Omental fat pad (tissue), 4 donors: Measurements from ENCODE around the gene AHRR. TPM values are rescaled to one million over a fixed set of nuclear protein-coding genes. Genes with fewer than 3 reads are reported as not detected.

ENCODE experiments used
- ATAC-seq: fragments of 150-250 bp; one replicate; pipeline ENCODE4 v1.9.1; 2016; ENCODE audit warnings: mild to moderate bottlenecking, moderate library complexity; ENCODE audit not compliant: low FRiP score
- DNase-seq: peaks from one replicate; pipeline ENCODE4 v3.0.0-alpha.2; 2019; ENCODE audit warnings: low spot score
- total RNA-seq, 4 donors: library from RNA; depleted of rRNA; stranded (reverse); fragments of >200 nt; gene quantifications; one replicate each; pipeline ENCODE4 v1.1.0, GENCODE V29; 2016
- TF ChIP-seq, protein P1 (sequence below), 3 donors: fragments of 450-650 bp; IDR thresholded peaks; one replicate each; pipeline ENCODE4 v1.5.1; 2016 to 2017; ENCODE audit warnings: antibody characterized with exemption in 3 of 3, mild to moderate bottlenecking in 3 of 3, moderate library complexity in 2 of 3

The AHRR gene
- total RNA-seq, 4 donors from 2014 or later: 0.25 to 2.2 (median 1.6) TPM

- no peak for DNase-seq
- TF ChIP-seq, protein P1, sequence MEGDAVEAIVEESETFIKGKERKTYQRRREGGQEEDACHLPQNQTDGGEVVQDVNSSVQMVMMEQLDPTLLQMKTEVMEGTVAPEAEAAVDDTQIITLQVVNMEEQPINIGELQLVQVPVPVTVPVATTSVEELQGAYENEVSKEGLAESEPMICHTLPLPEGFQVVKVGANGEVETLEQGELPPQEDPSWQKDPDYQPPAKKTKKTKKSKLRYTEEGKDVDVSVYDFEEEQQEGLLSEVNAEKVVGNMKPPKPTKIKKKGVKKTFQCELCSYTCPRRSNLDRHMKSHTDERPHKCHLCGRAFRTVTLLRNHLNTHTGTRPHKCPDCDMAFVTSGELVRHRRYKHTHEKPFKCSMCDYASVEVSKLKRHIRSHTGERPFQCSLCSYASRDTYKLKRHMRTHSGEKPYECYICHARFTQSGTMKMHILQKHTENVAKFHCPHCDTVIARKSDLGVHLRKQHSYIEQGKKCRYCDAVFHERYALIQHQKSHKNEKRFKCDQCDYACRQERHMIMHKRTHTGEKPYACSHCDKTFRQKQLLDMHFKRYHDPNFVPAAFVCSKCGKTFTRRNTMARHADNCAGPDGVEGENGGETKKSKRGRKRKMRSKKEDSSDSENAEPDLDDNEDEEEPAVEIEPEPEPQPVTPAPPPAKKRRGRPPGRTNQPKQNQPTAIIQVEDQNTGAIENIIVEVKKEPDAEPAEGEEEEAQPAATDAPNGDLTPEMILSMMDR (IDR thresholded peaks at IDR 0.05): no peak
- ATAC-seq: no peak
These were observed 130.3 kb downstream of the AHRR start for GRCh38 chr5:451587-452458.

- DNase-seq: no peak
- TF ChIP-seq, protein P1 (IDR thresholded peaks at IDR 0.05): no peak
- ATAC-seq: no peak
These were observed 131.6 kb downstream of the AHRR start for GRCh38 chr5:452978-453710.

DNA sequence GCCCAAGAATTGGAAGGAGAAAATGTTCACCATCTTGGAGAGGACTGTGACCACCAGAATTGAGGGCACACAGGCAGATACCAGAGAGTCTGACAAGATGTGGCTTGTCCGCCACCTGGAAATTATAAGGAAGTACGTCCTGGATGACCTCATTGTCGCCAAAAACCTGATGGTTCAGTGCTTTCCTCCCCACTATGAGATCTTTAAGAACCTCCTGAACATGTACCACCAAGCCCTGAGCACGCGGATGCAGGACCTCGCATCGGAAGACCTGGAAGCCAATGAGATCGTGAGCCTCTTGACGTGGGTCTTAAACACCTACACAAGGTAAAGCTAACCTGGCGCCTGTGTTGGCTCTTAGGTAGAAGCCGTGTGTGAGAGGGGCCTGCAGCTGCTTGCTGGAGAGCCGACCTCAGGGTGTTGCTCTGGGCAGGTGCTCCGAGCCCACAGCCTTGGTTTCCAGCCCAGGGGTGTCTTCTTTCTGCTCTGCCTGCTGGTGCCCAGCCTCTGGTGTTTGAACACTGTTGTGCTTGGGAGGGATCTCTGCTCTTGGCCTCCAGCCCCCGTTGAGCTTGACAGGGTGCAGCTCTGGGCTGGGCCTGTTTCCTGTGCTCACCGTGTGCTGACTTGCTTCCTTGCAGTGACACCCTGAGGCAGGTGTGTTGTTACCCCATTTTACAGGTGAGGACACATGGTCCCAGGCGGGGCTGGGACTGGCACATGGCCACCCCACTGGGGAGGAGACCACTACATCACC, 132.4 kb downstream of the AHRR start:
- TF ChIP-seq, protein P1 (IDR thresholded peaks at IDR 0.05): no peak
- DNase-seq: no peak
- ATAC-seq: no peak

DNA sequence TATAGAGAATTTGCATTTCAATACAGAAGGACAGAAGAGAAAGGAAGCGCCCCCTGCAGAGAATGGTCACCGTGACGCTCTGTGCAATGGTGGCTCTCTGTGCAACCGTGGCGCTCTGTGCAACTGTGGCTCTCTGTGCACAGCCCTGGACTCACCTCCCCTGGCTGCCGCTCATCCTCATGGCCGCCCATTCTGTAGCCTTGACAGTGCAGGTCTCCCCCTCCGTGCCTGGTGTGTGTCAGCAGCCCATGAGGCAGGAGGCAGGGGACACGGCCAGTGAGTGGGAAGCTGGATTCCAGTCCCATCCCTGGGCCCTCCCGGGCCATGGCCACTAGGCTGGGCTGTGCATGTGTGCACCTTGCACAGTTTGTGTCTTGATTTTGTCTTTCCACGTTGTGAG, 133.4 kb downstream of the AHRR start:
- no peak for ATAC-seq
- TF ChIP-seq, protein P1 (IDR thresholded peaks at IDR 0.05): no peak
- no peak for DNase-seq

- TF ChIP-seq, protein P1 (IDR thresholded peaks at IDR 0.05): no peak
- DNase-seq (no peak), ATAC-seq (no peak)
These were observed 134.3 kb downstream of the AHRR start for GRCh38 chr5:455806-456205.

- no peak for ATAC-seq
- DNase-seq: no peak
- TF ChIP-seq, protein P1 (IDR thresholded peaks at IDR 0.05): no peak
These were observed 135.1 kb downstream of the AHRR start for GRCh38 chr5:456351-457194.
